ENCODE measurements around the gene NXPH4. TPM values are rescaled to one million over a fixed set of nuclear protein-coding genes. Genes with fewer than 3 reads are reported as not detected.

The NXPH4 gene
- total RNA-seq, 1 donor from 2014 or later, result 82.8 TPM

DNA sequence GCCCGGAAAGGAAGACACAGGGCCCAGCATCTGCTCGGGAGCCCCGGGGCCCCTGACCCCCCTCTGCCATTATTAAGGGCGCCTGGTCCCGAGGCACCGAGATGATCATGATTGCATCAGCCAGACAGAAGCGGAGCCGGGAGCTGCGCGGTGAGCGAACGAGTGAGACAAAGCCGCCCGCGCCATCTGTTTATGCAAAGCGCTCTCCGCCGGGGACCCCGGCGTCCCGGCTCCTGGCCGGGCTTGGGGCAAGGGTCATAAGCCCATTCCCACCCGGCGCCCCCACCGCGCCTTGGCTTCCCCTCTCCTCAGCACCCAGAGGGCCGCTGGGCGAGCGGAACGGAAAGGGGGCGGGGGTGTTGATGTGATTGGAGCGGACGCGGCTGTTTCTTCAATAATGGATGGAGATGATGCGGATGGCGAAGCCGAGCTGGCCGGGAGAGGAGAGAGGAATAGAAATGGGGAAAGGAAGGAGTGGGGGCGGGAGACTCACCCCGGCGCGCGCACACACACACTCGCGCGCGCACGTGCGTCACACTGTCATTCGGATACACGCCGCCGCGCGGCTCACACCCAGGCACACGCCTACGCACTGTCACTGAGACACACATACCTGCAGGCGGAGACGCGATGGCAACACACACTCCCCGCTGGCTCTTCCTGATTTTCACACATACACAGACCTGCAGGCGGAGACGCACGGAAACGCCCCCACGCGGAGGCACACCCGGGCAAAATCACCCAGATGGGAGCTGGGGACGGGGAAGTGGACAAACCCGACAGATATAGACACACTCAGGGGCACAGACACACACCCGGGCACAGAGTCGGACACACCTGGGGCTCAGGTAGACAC, 23.7 kb downstream of the NXPH4 start:
- no peaks in the 10 kb centered on the region for H3K9me3 Mint-ChIP-seq (ENCODE audit: low read depth)
- DNase-seq (ENCODE audit: low spot score), result peak; percentile 89
- no peaks in the 10 kb centered on the region for H3K36me3 Mint-ChIP-seq (ENCODE audit: low read depth)
- H3K27me3 Mint-ChIP-seq (ENCODE audit: low read depth), result no peaks in the 10 kb centered on the region
- no peak for TF ChIP-seq CTCF (IDR thresholded peaks at IDR 0.05)
- H3K27ac Mint-ChIP-seq (ENCODE audit: unreplicated experiment), result peak overlapping the region; percentile 98
- H3K4me3 Mint-ChIP-seq (ENCODE audit: unreplicated experiment), result peak overlapping the region; percentile 94
- peaks cover 83% of the 10 kb centered on the region for H3K4me1 Mint-ChIP-seq (ENCODE audit: low read depth)

GRCh38 chr12:57240926-57241401, 24.4 kb downstream of the NXPH4 start:
- Mint-ChIP-seq H3K4me1 (ENCODE audit: low read depth) (peaks cover 76% of the 10 kb centered on the region), H3K4me3 (ENCODE audit: unreplicated experiment) (peak overlapping the region; percentile 94), H3K27me3 (ENCODE audit: low read depth) (no peaks in the 10 kb centered on the region), H3K27ac (ENCODE audit: unreplicated experiment) (peak overlapping the region; percentile 98), H3K36me3 (ENCODE audit: low read depth) (no peaks in the 10 kb centered on the region), H3K9me3 (ENCODE audit: low read depth) (no peaks in the 10 kb centered on the region)
- DNase-seq (ENCODE audit: low spot score), result no peak
- peak; percentile 20 for TF ChIP-seq CTCF (IDR thresholded peaks at IDR 0.05)

DNA sequence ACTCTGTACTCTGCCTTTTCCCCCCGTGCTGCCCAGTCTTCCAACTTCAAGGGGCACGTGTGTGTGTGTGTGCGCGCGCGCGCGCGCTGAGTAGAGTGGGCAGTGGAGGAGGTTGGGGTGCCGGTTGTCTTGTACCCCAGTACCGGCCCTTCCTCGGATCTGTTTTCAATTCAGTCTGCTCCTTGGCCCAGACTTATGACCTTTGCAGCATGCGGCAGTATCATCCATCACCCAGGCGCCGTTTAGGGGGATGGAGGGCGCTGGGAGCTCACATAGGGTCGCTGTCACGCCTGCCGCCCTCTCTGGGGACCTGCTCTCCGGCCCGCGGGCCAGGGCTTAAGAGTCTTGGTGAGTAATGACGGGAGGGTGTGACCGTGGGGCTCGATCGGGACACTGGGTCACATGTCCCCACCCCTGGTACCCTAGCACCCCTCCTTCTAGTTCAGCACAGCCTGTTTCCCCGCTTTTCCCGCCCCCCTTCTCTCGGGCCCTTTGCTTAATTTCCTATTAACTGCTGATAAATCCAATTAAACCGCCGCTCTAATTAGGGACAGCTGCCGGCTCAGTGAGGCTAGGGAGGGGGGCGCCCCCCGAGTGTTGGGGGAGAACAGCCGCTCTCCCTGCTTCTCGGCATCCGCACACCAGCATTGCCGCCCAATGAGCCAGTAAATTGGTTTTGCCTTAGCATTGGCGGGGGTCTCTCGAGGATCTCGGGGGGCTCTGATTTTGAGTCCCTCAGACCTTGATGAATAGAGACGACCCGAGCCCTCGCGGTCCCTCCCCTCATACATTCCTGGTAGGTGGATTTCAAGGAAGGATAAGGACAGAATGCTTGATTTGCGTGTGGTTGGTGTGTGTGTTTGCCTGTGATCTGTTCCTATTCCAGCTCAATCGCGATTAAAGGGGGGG, 25.1 kb downstream of the NXPH4 start:
- no peaks in the 10 kb centered on the region for H3K9me3 Mint-ChIP-seq (ENCODE audit: low read depth)
- H3K27me3 Mint-ChIP-seq (ENCODE audit: low read depth), result no peaks in the 10 kb centered on the region
- DNase-seq (ENCODE audit: low spot score), result peak; percentile 92
- peaks cover 69% of the 10 kb centered on the region for H3K4me1 Mint-ChIP-seq (ENCODE audit: low read depth)
- peak overlapping the region; percentile 94 for H3K4me3 Mint-ChIP-seq (ENCODE audit: unreplicated experiment)
- no peak for TF ChIP-seq CTCF (IDR thresholded peaks at IDR 0.05)
- no peak overlapping the region for H3K27ac Mint-ChIP-seq (ENCODE audit: unreplicated experiment)
- peaks cover 1% of the 10 kb centered on the region for H3K36me3 Mint-ChIP-seq (ENCODE audit: low read depth)

DNA sequence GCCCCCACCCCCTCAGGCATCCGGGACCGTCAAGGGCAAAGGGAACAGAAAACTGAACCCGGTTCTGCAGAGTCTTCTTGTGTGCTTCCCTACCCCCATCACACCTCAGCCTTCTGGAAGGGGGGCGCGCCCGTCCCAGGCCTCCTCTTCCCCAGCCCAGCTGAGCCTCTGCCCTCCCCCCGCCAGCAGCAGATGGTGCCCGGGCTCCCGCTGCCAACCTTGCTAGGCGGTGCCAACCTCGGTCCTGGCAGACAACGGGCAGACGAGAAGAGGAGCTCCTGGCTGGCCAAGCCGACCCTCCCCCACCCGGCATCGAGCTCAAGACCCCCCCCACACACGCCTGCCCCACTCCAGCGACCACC, 25.7 kb downstream of the NXPH4 start:
- no peak for TF ChIP-seq CTCF (IDR thresholded peaks at IDR 0.05)
- no peaks in the 10 kb centered on the region for H3K27me3 Mint-ChIP-seq (ENCODE audit: low read depth)
- H3K27ac Mint-ChIP-seq (ENCODE audit: unreplicated experiment), result no peak overlapping the region
- DNase-seq (ENCODE audit: low spot score), result no peak
- H3K4me3 Mint-ChIP-seq (ENCODE audit: unreplicated experiment), result peak overlapping the region; percentile 94
- H3K4me1 Mint-ChIP-seq (ENCODE audit: low read depth), result peaks cover 63% of the 10 kb centered on the region
- H3K36me3 Mint-ChIP-seq (ENCODE audit: low read depth), result peaks cover 3% of the 10 kb centered on the region
- no peaks in the 10 kb centered on the region for H3K9me3 Mint-ChIP-seq (ENCODE audit: low read depth)
